Loucy (cell line): Measurements from ENCODE around the gene SH3BP1.

Experiments used
- H2AFZ ChIP-seq: fragments of 200-600 bp; sonication (generic); 2 replicates; pipeline ENCODE4 v1.6.0; 2016; ENCODE audit warnings: antibody characterized with exemption, mild to moderate bottlenecking, low read length, moderate library complexity
- H3F3A ChIP-seq: fragments of 200-600 bp; 2 replicates; pipeline ENCODE4 v1.6.0; 2016; ENCODE audit warnings: antibody characterized with exemption, low read depth, mild to moderate bottlenecking
- H3K27me3 ChIP-seq: fragments of 200-600 bp; sonication (generic); 2 replicates; pipeline ENCODE4 v1.6.1; 2014; ENCODE audit warnings: low read length, mild to moderate bottlenecking; ENCODE audit not compliant: insufficient read depth, poor library complexity, severe bottlenecking
- H3K36me3 ChIP-seq: fragments of 200-600 bp; sonication (generic); 2 replicates; pipeline ENCODE4 v1.6.1; 2016; ENCODE audit warnings: low read length; ENCODE audit not compliant: insufficient read depth
- H3K4me1 ChIP-seq: fragments of 200-600 bp; sonication (generic); 2 replicates; pipeline ENCODE4 v1.5.1; 2014; ENCODE audit warnings: low read length, mild to moderate bottlenecking; ENCODE audit not compliant: insufficient read depth, poor library complexity, severe bottlenecking
- H3K4me2 ChIP-seq: fragments of 200-600 bp; sonication (generic); 2 replicates; pipeline ENCODE4 v1.6.0; 2014; ENCODE audit warnings: antibody characterized with exemption, low read length, low read depth, mild to moderate bottlenecking; ENCODE audit not compliant: poor library complexity, severe bottlenecking
- H3K4me3 ChIP-seq: fragments of 200-600 bp; sonication (generic); 2 replicates; pipeline ENCODE4 v1.5.1; 2014; ENCODE audit warnings: low read length, mild to moderate bottlenecking, mixed read lengths; ENCODE audit not compliant: poor library complexity, severe bottlenecking
- H3K79me2 ChIP-seq: fragments of 200-600 bp; sonication (generic); 2 replicates; pipeline ENCODE4 v1.6.1; 2014; ENCODE audit warnings: low read length; ENCODE audit not compliant: insufficient read depth
- H3K9ac ChIP-seq: fragments of 200-600 bp; sonication (generic); 2 replicates; pipeline ENCODE4 v1.6.0; 2014; ENCODE audit warnings: mild to moderate bottlenecking, low read depth, low read length, moderate library complexity; ENCODE audit not compliant: poor library complexity, severe bottlenecking
- H3K9me2 ChIP-seq: fragments of 200-600 bp; sonication (generic); replicated peaks from 2 replicates; pipeline ENCODE4 v1.6.1; 2016; ENCODE audit warnings: low read depth, low read length, mixed read lengths
- H3K9me3 ChIP-seq: fragments of 200-600 bp; sonication (generic); 2 replicates; pipeline ENCODE4 v1.6.1; 2014; ENCODE audit warnings: mild to moderate bottlenecking, antibody characterized with exemption, low read length, low read depth; ENCODE audit not compliant: insufficient read depth
- H4K20me1 ChIP-seq: fragments of 200-600 bp; sonication (generic); 2 replicates; pipeline ENCODE4 v1.6.0; 2014; ENCODE audit warnings: antibody characterized with exemption, low read length, mild to moderate bottlenecking; ENCODE audit not compliant: insufficient read depth, poor library complexity, severe bottlenecking
- EZH2phosphoT487 ChIP-seq: fragments of 200-600 bp; IDR thresholded peaks from 2 replicates; pipeline ENCODE4 v1.6.1; 2018; ENCODE audit warnings: antibody characterized with exemption, mild to moderate bottlenecking, moderate library complexity, borderline replicate concordance
- TF ChIP-seq, protein P1 (sequence below): fragments of 200-600 bp; sonication (generic); conservative IDR thresholded peaks from 2 replicates; pipeline ENCODE4 v1.5.1; 2014; ENCODE audit warnings: mild to moderate bottlenecking, antibody characterized with exemption, low read length

Gene SH3BP1

DNA sequence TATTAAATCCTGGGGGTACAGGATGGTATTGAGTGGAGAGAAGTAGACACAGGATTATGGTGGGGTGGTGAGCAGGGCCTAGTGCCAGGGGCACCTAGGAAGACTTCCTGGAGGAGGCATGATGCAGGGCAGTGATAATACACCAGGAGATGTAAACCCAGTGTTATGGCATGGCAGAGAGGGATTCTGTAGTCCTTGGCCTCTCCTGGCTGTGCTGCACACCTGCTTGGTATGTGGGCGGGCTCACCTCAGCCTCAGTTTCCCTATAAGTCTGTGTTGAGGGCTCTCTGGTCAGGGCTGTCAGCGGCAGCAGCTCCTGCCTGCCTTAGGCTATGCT, 21.2 kb downstream of the SH3BP1 start:
- Histone ChIP-seq H3K4me3 (peak overlapping the region; percentile 73), H3K27me3 (no peaks in the 10 kb centered on the region), H3K9ac (peak overlapping the region; percentile 78), H3K4me2 (peak overlapping the region; percentile 93), H3K36me3 (peaks cover 9% of the 10 kb centered on the region; the same call in 1 of the 2 replicates), H3K79me2 (peaks cover 71% of the 10 kb centered on the region), H2AFZ (no peak overlapping the region), H3F3A (no peaks in the 10 kb centered on the region), H3K4me1 (peaks cover 41% of the 10 kb centered on the region), H3K9me3 (no peaks in the 10 kb centered on the region), H3K9me2 (no peaks in the 10 kb centered on the region), H4K20me1 (peaks cover 54% of the 10 kb centered on the region)
- no peak for TF ChIP-seq EZH2phosphoT487

DNA sequence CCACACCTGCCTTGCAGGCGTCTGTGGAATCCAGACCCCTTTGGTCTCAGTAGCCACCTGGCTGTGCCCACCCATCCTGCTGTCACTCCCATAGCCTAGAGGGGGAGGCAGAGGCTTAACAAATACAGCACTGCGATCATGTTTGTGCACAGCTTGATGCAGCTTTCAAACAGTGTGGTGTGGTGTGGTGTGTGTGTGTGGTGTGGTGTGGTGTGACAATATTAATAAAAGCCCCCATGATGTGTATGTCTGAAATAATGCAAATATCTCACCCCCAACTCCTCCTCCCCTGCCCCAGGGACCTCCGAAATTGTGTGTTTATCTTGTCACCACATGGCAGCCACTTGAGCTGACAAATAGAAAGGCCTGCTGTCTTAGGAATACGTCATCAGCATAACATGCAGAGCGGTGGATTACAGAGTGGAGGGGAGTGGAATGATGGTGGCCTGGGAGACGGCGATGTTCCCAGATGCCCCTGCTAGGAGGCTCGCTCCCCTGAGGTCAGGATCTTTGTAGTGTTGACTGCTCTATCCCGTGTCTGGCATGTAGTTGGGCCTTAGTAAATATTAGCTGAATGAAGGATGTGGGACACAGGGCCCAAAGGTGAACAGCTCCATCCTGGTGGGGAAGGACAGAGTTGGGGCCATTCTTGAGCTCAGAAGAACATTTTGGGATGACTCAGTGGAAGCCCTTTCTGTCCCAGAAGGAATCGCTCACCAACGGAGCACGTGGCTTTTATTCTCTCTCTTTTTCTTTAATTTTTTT, 21.9 kb downstream of the SH3BP1 start:
- Histone ChIP-seq H3K9ac (peak overlapping the region; percentile 78), H3K9me2 (no peaks in the 10 kb centered on the region), H3K9me3 (no peaks in the 10 kb centered on the region), H3K4me3 (peak overlapping the region; percentile 73), H3K27me3 (no peaks in the 10 kb centered on the region), H4K20me1 (peaks cover 60% of the 10 kb centered on the region), H3K4me2 (peak overlapping the region; percentile 93), H3K79me2 (peaks cover 78% of the 10 kb centered on the region), H2AFZ (no peak overlapping the region), H3K4me1 (peaks cover 41% of the 10 kb centered on the region), H3K36me3 (peaks cover 16% of the 10 kb centered on the region; the same call in 1 of the 2 replicates), H3F3A (no peaks in the 10 kb centered on the region)
- TF ChIP-seq, protein P1, sequence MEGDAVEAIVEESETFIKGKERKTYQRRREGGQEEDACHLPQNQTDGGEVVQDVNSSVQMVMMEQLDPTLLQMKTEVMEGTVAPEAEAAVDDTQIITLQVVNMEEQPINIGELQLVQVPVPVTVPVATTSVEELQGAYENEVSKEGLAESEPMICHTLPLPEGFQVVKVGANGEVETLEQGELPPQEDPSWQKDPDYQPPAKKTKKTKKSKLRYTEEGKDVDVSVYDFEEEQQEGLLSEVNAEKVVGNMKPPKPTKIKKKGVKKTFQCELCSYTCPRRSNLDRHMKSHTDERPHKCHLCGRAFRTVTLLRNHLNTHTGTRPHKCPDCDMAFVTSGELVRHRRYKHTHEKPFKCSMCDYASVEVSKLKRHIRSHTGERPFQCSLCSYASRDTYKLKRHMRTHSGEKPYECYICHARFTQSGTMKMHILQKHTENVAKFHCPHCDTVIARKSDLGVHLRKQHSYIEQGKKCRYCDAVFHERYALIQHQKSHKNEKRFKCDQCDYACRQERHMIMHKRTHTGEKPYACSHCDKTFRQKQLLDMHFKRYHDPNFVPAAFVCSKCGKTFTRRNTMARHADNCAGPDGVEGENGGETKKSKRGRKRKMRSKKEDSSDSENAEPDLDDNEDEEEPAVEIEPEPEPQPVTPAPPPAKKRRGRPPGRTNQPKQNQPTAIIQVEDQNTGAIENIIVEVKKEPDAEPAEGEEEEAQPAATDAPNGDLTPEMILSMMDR = peak; percentile 84
- no peak for TF ChIP-seq EZH2phosphoT487

DNA sequence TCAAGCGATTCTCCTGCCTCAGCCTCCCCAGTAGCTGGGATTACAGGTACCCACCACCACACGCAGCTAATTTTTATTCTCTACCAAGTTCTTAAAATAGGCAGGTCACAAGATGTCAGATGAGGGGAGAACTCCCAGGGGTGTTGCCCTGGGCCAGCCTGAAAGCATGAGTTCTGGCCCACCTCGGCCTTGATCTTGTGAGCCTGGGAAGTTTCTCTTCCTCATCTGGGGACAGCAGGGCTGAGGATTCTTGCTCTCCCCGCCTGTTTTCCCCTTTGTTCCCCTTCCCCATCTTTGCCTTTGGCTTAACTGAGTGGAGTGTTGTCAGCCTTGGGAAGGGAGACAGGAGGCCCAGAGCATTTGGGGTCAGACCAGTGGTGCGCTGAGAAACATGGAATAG, 22.6 kb downstream of the SH3BP1 start:
- peaks cover 22% of the 10 kb centered on the region; the same call in 1 of the 2 replicates for H3K36me3 ChIP-seq
- H3K79me2 ChIP-seq = peaks cover 84% of the 10 kb centered on the region
- H3K4me3 ChIP-seq = peak overlapping the region; percentile 73
- no peaks in the 10 kb centered on the region for H3K27me3 ChIP-seq
- no peaks in the 10 kb centered on the region for H3K9me3 ChIP-seq
- H3F3A ChIP-seq = no peaks in the 10 kb centered on the region
- H3K9me2 ChIP-seq = no peaks in the 10 kb centered on the region
- H3K9ac ChIP-seq = peak overlapping the region; percentile 78
- H2AFZ ChIP-seq = no peak overlapping the region
- H4K20me1 ChIP-seq = peaks cover 64% of the 10 kb centered on the region
- peak overlapping the region; percentile 93 for H3K4me2 ChIP-seq
- no peak for TF ChIP-seq EZH2phosphoT487
- TF ChIP-seq, protein P1 = no peak
- peaks cover 41% of the 10 kb centered on the region for H3K4me1 ChIP-seq
